Colonic mucosa (tissue), 4 donors: ENCODE results near the gene RXFP4. TPM values are rescaled to one million over a fixed set of nuclear protein-coding genes. Genes with fewer than 3 reads are reported as not detected.

Experiments used
- DNase-seq: peaks from one replicate; pipeline ENCODE4 v3.0.0-alpha.2; 2020
- H3K27ac ChIP-seq: fragments of 200-600 bp; one replicate; pipeline ENCODE4 v1.8.0; 2021
- H3K27me3 ChIP-seq: fragments of 200-600 bp; one replicate; pipeline ENCODE4 v1.8.0; 2021
- H3K36me3 ChIP-seq: fragments of 200-600 bp; one replicate; pipeline ENCODE4 v1.8.0; 2021
- H3K4me1 ChIP-seq: fragments of 200-600 bp; one replicate; pipeline ENCODE4 v1.8.0; 2021; ENCODE audit warnings: mild to moderate bottlenecking
- H3K4me3 ChIP-seq: fragments of 200-600 bp; one replicate; pipeline ENCODE4 v1.8.0; 2021
- H3K9ac ChIP-seq, 2 donors: one replicate each; pipeline ENCODE4 v1.7.0; 2013; ENCODE audit warnings: control low read depth in 2 of 2, low read depth in 2 of 2, low read length in 2 of 2
- H3K9me3 ChIP-seq: fragments of 200-600 bp; one replicate; pipeline ENCODE4 v1.8.0; 2021
- CTCF ChIP-seq: fragments of 200-600 bp; IDR thresholded peaks from one replicate; pipeline ENCODE4 v1.8.0; 2022; ENCODE audit warnings: antibody characterized with exemption, mild to moderate bottlenecking
- intact Hi-C: fragments of 100-400 bp; cut with DNase I; formaldehyde crosslinking; loops from one replicate; pipeline ENCODE4 v1.14.1; 2022
- total RNA-seq, 2 donors: library from RNA; stranded (reverse); fragmentation: NEBNext Ultra II Directional in 1 of 2; extraction: Animal tissue kit (Norgen Biotek cat#: 25700) in 1 of 2; gene quantifications; one replicate each; pipeline ENCODE4 v1.2.1, GENCODE V29; 2021
- donor health status: healthy.
- donor health status: DM: no; HTN: no; CAD: no.
- donor health status: DM: no; HTN: no; CAD: no.

RXFP4 gene
- total RNA-seq, 2 donors from 2014 or later: 4.2 to 4.6 TPM

- intact Hi-C loops: no loop called here
- H3K4me3 ChIP-seq: no peak overlapping the region
- no peaks in the 10 kb centered on the region for H3K4me1 ChIP-seq
- no peaks in the 10 kb centered on the region for H3K27me3 ChIP-seq
- H3K36me3 ChIP-seq: peaks cover 11% of the 10 kb centered on the region
- no peaks in the 10 kb centered on the region for H3K9me3 ChIP-seq
- no peak overlapping the region for H3K27ac ChIP-seq
- no peak for TF ChIP-seq CTCF
- no peak for DNase-seq
- no peak overlapping the region for H3K9ac ChIP-seq
Measured at GRCh38 chr1:155898888-155899287, 42.5 kb upstream of the RXFP4 start.

GRCh38 chr1:155899683-155900082 lies 41.8 kb upstream of the RXFP4 start:
- intact Hi-C loops: no loop called here
- Histone ChIP-seq H3K4me1 (no peaks in the 10 kb centered on the region), H3K4me3 (no peak overlapping the region), H3K27ac (no peak overlapping the region), H3K9me3 (no peaks in the 10 kb centered on the region), H3K27me3 (no peaks in the 10 kb centered on the region), H3K9ac (no peak overlapping the region), H3K36me3 (peaks cover 16% of the 10 kb centered on the region)
- DNase-seq: no peak
- no peak for TF ChIP-seq CTCF

- H3K27ac ChIP-seq: no peak overlapping the region
- H3K9me3 ChIP-seq: no peaks in the 10 kb centered on the region
- no peak overlapping the region for H3K9ac ChIP-seq
- peaks cover 19% of the 10 kb centered on the region for H3K36me3 ChIP-seq
- H3K4me1 ChIP-seq: no peaks in the 10 kb centered on the region
- TF ChIP-seq CTCF: no peak
- intact Hi-C loops: no loop called here
- H3K4me3 ChIP-seq: no peak overlapping the region
- H3K27me3 ChIP-seq: no peaks in the 10 kb centered on the region
- no peak for DNase-seq
Measured at GRCh38 chr1:155900161-155900560, 41.3 kb upstream of the RXFP4 start.

GRCh38 chr1:155904261-155904660 lies 37.2 kb upstream of the RXFP4 start:
- intact Hi-C loops: no loop called here
- no peak for TF ChIP-seq CTCF
- Histone ChIP-seq H3K9ac (no peak overlapping the region), H3K4me3 (no peak overlapping the region), H3K4me1 (no peaks in the 10 kb centered on the region), H3K27me3 (no peaks in the 10 kb centered on the region), H3K27ac (no peak overlapping the region), H3K36me3 (peaks cover 19% of the 10 kb centered on the region), H3K9me3 (no peaks in the 10 kb centered on the region)
- no peak for DNase-seq

GRCh38 chr1:155909894-155910293 lies 31.5 kb upstream of the RXFP4 start:
- no peaks in the 10 kb centered on the region for H3K9me3 ChIP-seq
- no peaks in the 10 kb centered on the region for H3K4me1 ChIP-seq
- H3K4me3 ChIP-seq: no peak overlapping the region
- TF ChIP-seq CTCF: no peak
- peak overlapping the region; percentile 91 for H3K27ac ChIP-seq
- DNase-seq: no peak
- H3K9ac ChIP-seq: no peak overlapping the region
- intact Hi-C loops: no loop called here
- H3K27me3 ChIP-seq: no peaks in the 10 kb centered on the region
- H3K36me3 ChIP-seq: peaks cover 10% of the 10 kb centered on the region
